WTC11 (cell line): ENCODE data around the gene DUSP22. TPM values are rescaled to one million over a fixed set of nuclear protein-coding genes. Genes with fewer than 3 reads are reported as not detected.

Experiments
- ATAC-seq: fragments of 200-7000 bp; cut with Tn5 transposase; 2 replicates; pipeline ENCODE4 v1.10.0; 2021; ENCODE audit warnings: mild to moderate bottlenecking, moderate library complexity
- CTCF ChIA-PET: fragments of 300-600 bp; sonication (Branson Sonifier 250); formaldehyde crosslinking; loops from one replicate; lab custom pipeline; 2021; ENCODE audit warnings: antibody characterized with exemption; lab: Charles Lee
- POLR2A ChIA-PET: fragments of 350-600 bp; sonication (Branson Sonifier 250); formaldehyde crosslinking; loops from one replicate; lab custom pipeline; 2021; ENCODE audit warnings: antibody characterized with exemption; lab: Charles Lee
- DNase-seq: peaks from one replicate; pipeline ENCODE4 v3.0.0; 2021; ENCODE audit warnings: low spot score
- H3K27ac Mint-ChIP-seq: 2 replicates; pipeline ENCODE4 v1.8.0; 2021; ENCODE audit warnings: mixed read lengths
- H3K27me3 Mint-ChIP-seq: 2 replicates; pipeline ENCODE4 v1.8.0; 2021; ENCODE audit warnings: low read depth, mild to moderate bottlenecking, moderate library complexity, mixed read lengths
- H3K36me3 Mint-ChIP-seq: 2 replicates; pipeline ENCODE4 v1.8.0; 2021; ENCODE audit warnings: mixed read lengths
- H3K4me1 Mint-ChIP-seq: 2 replicates; pipeline ENCODE4 v1.8.0; 2022; ENCODE audit warnings: mixed read lengths
- H3K4me3 Mint-ChIP-seq: 2 replicates; pipeline ENCODE4 v1.8.0; 2021; ENCODE audit warnings: mild to moderate bottlenecking, moderate library complexity, mixed read lengths
- H3K9me3 Mint-ChIP-seq: 2 replicates; pipeline ENCODE4 v1.8.0; 2021; ENCODE audit warnings: mixed read lengths
- CDX4 ChIP-seq: fragments of 250-450 bp; sonication (Bioruptor Pico); IDR thresholded peaks from 2 replicates; pipeline ENCODE4 v1.9.0; 2021; ENCODE audit warnings: moderate library complexity, mild to moderate bottlenecking, inconsistent platforms, borderline replicate concordance
- CREB1 ChIP-seq: sonication (generic); formaldehyde crosslinking; IDR thresholded peaks from 2 replicates; pipeline ENCODE4 v1.8.0; 2023; ENCODE audit warnings: mild to moderate bottlenecking, missing genetic modification reagents
- CREM ChIP-seq: sonication (generic); formaldehyde crosslinking; IDR thresholded peaks from 2 replicates; pipeline ENCODE4 v1.8.1; 2022; ENCODE audit warnings: mild to moderate bottlenecking, missing genetic modification reagents, moderate library complexity
- CTCF ChIP-seq: fragments of 200-600 bp; IDR thresholded peaks from 2 replicates; pipeline ENCODE4 v1.8.0; 2022; ENCODE audit warnings: antibody characterized with exemption
- ELF4 ChIP-seq: sonication (generic); formaldehyde crosslinking; IDR thresholded peaks from 2 replicates; pipeline ENCODE4 v1.8.1; 2022; ENCODE audit warnings: low read depth, mild to moderate bottlenecking, moderate library complexity, missing genetic modification reagents
- EMX1 ChIP-seq: fragments of 250-450 bp; sonication (Bioruptor Pico); IDR thresholded peaks from 2 replicates; pipeline ENCODE4 v1.8.0; 2021; ENCODE audit warnings: mild to moderate bottlenecking
- GABPB1 ChIP-seq: sonication (generic); formaldehyde crosslinking; IDR thresholded peaks from 2 replicates; pipeline ENCODE4 v1.8.1; 2023; ENCODE audit warnings: mild to moderate bottlenecking, missing genetic modification reagents
- HMGXB4 ChIP-seq: sonication (generic); formaldehyde crosslinking; IDR thresholded peaks from 2 replicates; pipeline ENCODE4 v1.8.1; 2023; ENCODE audit warnings: mild to moderate bottlenecking, moderate library complexity, missing genetic modification reagents
- KAT7 ChIP-seq: sonication (generic); formaldehyde crosslinking; IDR thresholded peaks from 2 replicates; pipeline ENCODE4 v1.8.1; 2023; ENCODE audit warnings: missing genetic modification reagents, mild to moderate bottlenecking, borderline replicate concordance
- NR1H2 ChIP-seq: sonication (generic); formaldehyde crosslinking; IDR thresholded peaks from 2 replicates; pipeline ENCODE4 v1.9.0; 2021; ENCODE audit warnings: mild to moderate bottlenecking, moderate library complexity, missing genetic modification reagents
- RELA ChIP-seq: sonication (generic); formaldehyde crosslinking; IDR thresholded peaks from 2 replicates; pipeline ENCODE4 v1.8.1; 2022; ENCODE audit warnings: missing genetic modification reagents, mild to moderate bottlenecking, borderline replicate concordance
- STAT6 ChIP-seq: sonication (generic); formaldehyde crosslinking; conservative IDR thresholded peaks from 2 replicates; pipeline ENCODE4 v1.8.1; 2023; ENCODE audit warnings: mild to moderate bottlenecking, low read depth, missing genetic modification reagents, moderate library complexity
- ZBTB43 ChIP-seq: sonication (generic); formaldehyde crosslinking; IDR thresholded peaks from 2 replicates; pipeline ENCODE4 v1.8.1; 2023; ENCODE audit warnings: mild to moderate bottlenecking, missing genetic modification reagents
- ZNF121 ChIP-seq: sonication (generic); formaldehyde crosslinking; IDR thresholded peaks from 2 replicates; pipeline ENCODE4 v1.8.0; 2023; ENCODE audit warnings: missing genetic modification reagents
- ZNF232 ChIP-seq: sonication (generic); formaldehyde crosslinking; IDR thresholded peaks from 2 replicates; pipeline ENCODE4 v1.8.0; 2022; ENCODE audit warnings: mild to moderate bottlenecking, missing genetic modification reagents
- total RNA-seq: library from RNA; stranded (reverse); gene quantifications from 3 replicates; pipeline ENCODE4 v1.2.3, GENCODE V29; 2021

The DUSP22 gene
- total RNA-seq, 1 experiment from 2014 or later = 38.5 TPM

GRCh38 chr6:305371-306206 lies 13.3 kb downstream of the DUSP22 start (continued):
- TF ChIP-seq STAT6 (no peak), RELA (CRISPR knock-in tag) (no peak), ZBTB43 (CRISPR knock-in tag) (no peak), GABPB1 (no peak), CTCF (no peak), ZNF232 (CRISPR knock-in tag) (no peak), CREM (CRISPR knock-in tag) (no peak), EMX1 (CRISPR knock-in tag) (no peak)

GRCh38 chr6:306641-307061 lies 14.4 kb downstream of the DUSP22 start:
- Mint-ChIP-seq H3K4me3 (no peak overlapping the region), H3K27me3 (no peaks in the 10 kb centered on the region; the same call in 1 of the 2 replicates), H3K9me3 (peaks cover 35% of the 10 kb centered on the region), H3K36me3 (peaks cover 33% of the 10 kb centered on the region), H3K27ac (no peak overlapping the region), H3K4me1 (peaks cover 4% of the 10 kb centered on the region; the same call in 1 of the 2 replicates)
- TF ChIP-seq CDX4 (no peak), KAT7 (no peak)
- DNase-seq = no peak
- POLR2A ChIA-PET = no interaction called here
- no peak for ATAC-seq
- CTCF ChIA-PET = interaction anchor here (1.2 kb wide), 1 partner anchor 8 kb away, joined by 3 read pairs; no protein-coding TSS in a partner anchor

- ChIA-PET CTCF (no interaction called here), POLR2A (no interaction called here)
- no peak for ATAC-seq
- Mint-ChIP-seq H3K27me3 (no peaks in the 10 kb centered on the region; the same call in 1 of the 2 replicates), H3K27ac (no peak overlapping the region), H3K9me3 (peaks cover 35% of the 10 kb centered on the region), H3K4me3 (no peak overlapping the region), H3K4me1 (peaks cover 4% of the 10 kb centered on the region; the same call in 1 of the 2 replicates), H3K36me3 (peaks cover 38% of the 10 kb centered on the region)
- TF ChIP-seq HMGXB4 (CRISPR knock-in tag) (no peak), CREB1 (CRISPR knock-in tag) (no peak), ELF4 (CRISPR knock-in tag) (no peak), ZNF121 (CRISPR knock-in tag) (no peak), NR1H2 (CRISPR knock-in tag) (no peak)
- no peak for DNase-seq
Measured at GRCh38 chr6:307065-307814, 15.0 kb downstream of the DUSP22 start.
